ENCODE measurements around the gene MORN5.

MORN5 gene

GRCh38 chr9:122197882-122198281, 38.2 kb downstream of the MORN5 start:
- no peak overlapping the region for H3K9ac ChIP-seq (ENCODE audit: low read length in 5 of 5)
- peaks cover 0 to 16% (median 0%) of the 10 kb centered on the region in 5 donors for H3K4me1 ChIP-seq (ENCODE audit: control insufficient read depth in 5 of 5, insufficient read depth in 5 of 5, low read length in 5 of 5)
- H3K9me3 ChIP-seq (ENCODE audit: control insufficient read depth in 5 of 5, low read length in 5 of 5), result no peaks in the 10 kb centered on the region
- no peak overlapping the region for H3K4me3 ChIP-seq (ENCODE audit: low read depth in 1 of 5, low read length in 5 of 5)
- H3K27me3 ChIP-seq (ENCODE audit: control insufficient read depth in 5 of 5, insufficient read depth in 4 of 5, low read length in 5 of 5), result peaks cover 3 to 10% (median 6%) of the 10 kb centered on the region in 5 donors
- no peaks in the 10 kb centered on the region for H3K36me3 ChIP-seq (ENCODE audit: control insufficient read depth in 5 of 5, insufficient read depth in 5 of 5, low read length in 5 of 5)
- H3K27ac ChIP-seq (ENCODE audit: low read depth, low read length), result no peak overlapping the region

DNA sequence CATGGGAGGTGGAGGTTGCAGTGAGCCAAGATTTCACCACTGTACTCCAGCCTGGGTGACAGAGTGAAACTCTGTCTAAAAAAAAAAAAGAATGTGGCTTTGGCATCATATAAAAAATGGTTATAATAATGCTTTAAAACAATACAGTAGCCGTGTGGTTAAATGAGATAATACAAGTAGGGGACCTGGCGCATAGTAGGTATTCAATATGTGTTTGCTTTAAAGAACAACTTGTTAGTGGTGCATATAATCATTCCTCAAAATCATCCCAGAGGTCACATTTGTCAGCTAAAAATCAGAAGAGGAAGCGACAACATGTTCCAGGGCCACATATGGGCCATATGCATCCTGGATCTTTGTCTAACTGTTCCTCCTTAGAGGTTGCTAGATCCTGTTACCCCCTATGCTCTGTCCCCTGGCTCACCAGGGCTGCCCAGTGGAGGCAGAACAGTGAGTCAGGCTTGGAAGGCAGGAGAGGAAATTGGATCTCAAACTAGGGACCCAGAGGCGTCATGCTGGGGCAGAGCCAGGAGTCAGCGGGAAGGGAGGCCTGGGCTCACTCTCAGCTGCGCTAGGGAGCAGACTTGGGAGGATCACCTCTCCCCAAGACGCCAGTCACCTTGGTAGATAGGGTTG, 41.4 kb downstream of the MORN5 start:
- peaks cover 0 to 5% (median 0%) of the 10 kb centered on the region in 5 donors for H3K36me3 ChIP-seq (ENCODE audit: control insufficient read depth in 5 of 5, insufficient read depth in 5 of 5, low read length in 5 of 5)
- no peak overlapping the region for H3K4me3 ChIP-seq (ENCODE audit: low read depth in 1 of 5, low read length in 5 of 5)
- H3K27me3 ChIP-seq (ENCODE audit: control insufficient read depth in 5 of 5, insufficient read depth in 4 of 5, low read length in 5 of 5), result peaks cover 5 to 11% (median 8%) of the 10 kb centered on the region in 5 donors
- H3K9ac ChIP-seq (ENCODE audit: low read length in 5 of 5), result no peak overlapping the region
- no peak overlapping the region for H3K27ac ChIP-seq (ENCODE audit: low read depth, low read length)
- no peaks in the 10 kb centered on the region for H3K9me3 ChIP-seq (ENCODE audit: control insufficient read depth in 5 of 5, low read length in 5 of 5)
- H3K4me1 ChIP-seq (ENCODE audit: control insufficient read depth in 5 of 5, insufficient read depth in 5 of 5, low read length in 5 of 5), result peaks cover 0 to 34% (median 0%) of the 10 kb centered on the region in 5 donors

- peaks cover 5 to 11% (median 8%) of the 10 kb centered on the region in 5 donors for H3K27me3 ChIP-seq (ENCODE audit: control insufficient read depth in 5 of 5, insufficient read depth in 4 of 5, low read length in 5 of 5)
- H3K4me3 ChIP-seq (ENCODE audit: low read depth in 1 of 5, low read length in 5 of 5), result no peak overlapping the region
- H3K27ac ChIP-seq (ENCODE audit: low read depth, low read length), result no peak overlapping the region
- peaks cover 0 to 5% (median 0%) of the 10 kb centered on the region in 5 donors for H3K36me3 ChIP-seq (ENCODE audit: control insufficient read depth in 5 of 5, insufficient read depth in 5 of 5, low read length in 5 of 5)
- H3K4me1 ChIP-seq (ENCODE audit: control insufficient read depth in 5 of 5, insufficient read depth in 5 of 5, low read length in 5 of 5), result peaks cover 0 to 37% (median 0%) of the 10 kb centered on the region in 5 donors
- no peak overlapping the region for H3K9ac ChIP-seq (ENCODE audit: low read length in 5 of 5)
- H3K9me3 ChIP-seq (ENCODE audit: control insufficient read depth in 5 of 5, low read length in 5 of 5), result no peaks in the 10 kb centered on the region
Measured at GRCh38 chr9:122201641-122202040, 41.9 kb downstream of the MORN5 start.

DNA sequence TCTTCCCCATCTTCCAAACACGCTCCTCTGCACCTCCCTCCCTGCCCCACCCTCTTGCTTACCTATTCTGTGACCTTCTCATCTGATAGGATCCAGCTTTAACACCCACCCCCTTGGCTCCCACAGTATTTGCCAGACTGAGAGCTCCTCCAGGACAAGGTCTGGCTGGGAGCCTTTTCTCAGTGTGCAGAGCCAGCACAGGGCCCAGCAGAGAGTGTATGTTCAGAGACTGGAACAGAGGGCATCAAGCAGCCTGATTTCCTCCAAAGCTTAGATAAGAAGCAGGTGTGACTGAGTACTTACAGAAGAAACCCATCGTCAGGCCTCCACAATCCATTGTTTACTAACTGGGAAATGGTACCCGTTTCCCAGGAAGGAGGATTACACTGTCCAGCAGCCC, 42.4 kb downstream of the MORN5 start:
- no peak overlapping the region for H3K4me3 ChIP-seq (ENCODE audit: low read depth in 1 of 5, low read length in 5 of 5)
- no peak overlapping the region for H3K27ac ChIP-seq (ENCODE audit: low read depth, low read length)
- H3K27me3 ChIP-seq (ENCODE audit: control insufficient read depth in 5 of 5, insufficient read depth in 4 of 5, low read length in 5 of 5), result peaks cover 5 to 14% (median 8%) of the 10 kb centered on the region in 5 donors
- H3K9ac ChIP-seq (ENCODE audit: low read length in 5 of 5), result no peak overlapping the region
- H3K4me1 ChIP-seq (ENCODE audit: control insufficient read depth in 5 of 5, insufficient read depth in 5 of 5, low read length in 5 of 5), result peaks cover 0 to 37% (median 0%) of the 10 kb centered on the region in 5 donors
- no peaks in the 10 kb centered on the region for H3K9me3 ChIP-seq (ENCODE audit: control insufficient read depth in 5 of 5, low read length in 5 of 5)
- peaks cover 0 to 5% (median 0%) of the 10 kb centered on the region in 5 donors for H3K36me3 ChIP-seq (ENCODE audit: control insufficient read depth in 5 of 5, insufficient read depth in 5 of 5, low read length in 5 of 5)

DNA sequence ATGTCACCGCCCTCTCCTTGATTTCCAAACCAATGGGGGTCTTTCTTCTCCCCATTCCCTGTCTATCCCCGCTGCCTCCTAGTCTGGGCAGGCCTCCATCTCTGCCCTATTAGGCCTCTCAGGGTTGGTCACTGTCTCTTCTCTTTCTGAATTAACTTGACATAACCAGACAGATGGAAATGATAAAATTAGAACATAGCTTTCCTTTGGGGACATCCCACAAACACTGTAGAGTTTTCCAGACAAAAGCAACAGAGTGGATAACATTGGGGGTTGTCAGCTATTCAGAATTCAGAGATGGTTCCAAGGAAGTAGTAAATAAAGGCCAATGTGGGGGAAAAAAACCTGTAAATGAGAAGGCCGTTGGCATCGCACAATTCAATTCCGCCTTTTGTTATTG, 44.3 kb downstream of the MORN5 start:
- Histone ChIP-seq H3K4me1 (ENCODE audit: control insufficient read depth in 5 of 5, insufficient read depth in 5 of 5, low read length in 5 of 5) (peaks cover 0 to 37% (median 0%) of the 10 kb centered on the region in 5 donors), H3K9ac (ENCODE audit: low read length in 5 of 5) (no peak overlapping the region), H3K36me3 (ENCODE audit: control insufficient read depth in 5 of 5, insufficient read depth in 5 of 5, low read length in 5 of 5) (peaks cover 0 to 5% (median 0%) of the 10 kb centered on the region in 5 donors), H3K27ac (ENCODE audit: low read depth, low read length) (no peak overlapping the region), H3K9me3 (ENCODE audit: control insufficient read depth in 5 of 5, low read length in 5 of 5) (no peaks in the 10 kb centered on the region), H3K27me3 (ENCODE audit: control insufficient read depth in 5 of 5, insufficient read depth in 4 of 5, low read length in 5 of 5) (peaks cover 0 to 6% (median 4%) of the 10 kb centered on the region in 5 donors), H3K4me3 (ENCODE audit: low read depth in 1 of 5, low read length in 5 of 5) (no peak overlapping the region)

- Histone ChIP-seq H3K27ac (ENCODE audit: low read depth, low read length) (no peak overlapping the region), H3K9me3 (ENCODE audit: control insufficient read depth in 5 of 5, low read length in 5 of 5) (no peaks in the 10 kb centered on the region), H3K4me3 (ENCODE audit: low read depth in 1 of 5, low read length in 5 of 5) (no peak overlapping the region), H3K9ac (ENCODE audit: low read length in 5 of 5) (no peak overlapping the region), H3K36me3 (ENCODE audit: control insufficient read depth in 5 of 5, insufficient read depth in 5 of 5, low read length in 5 of 5) (peaks cover 0 to 8% (median 0%) of the 10 kb centered on the region in 5 donors), H3K27me3 (ENCODE audit: control insufficient read depth in 5 of 5, insufficient read depth in 4 of 5, low read length in 5 of 5) (peaks cover 0 to 8% (median 4%) of the 10 kb centered on the region in 5 donors), H3K4me1 (ENCODE audit: control insufficient read depth in 5 of 5, insufficient read depth in 5 of 5, low read length in 5 of 5) (peaks cover 0 to 37% (median 0%) of the 10 kb centered on the region in 5 donors)
Measured at GRCh38 chr9:122204491-122204890, 44.8 kb downstream of the MORN5 start.

DNA sequence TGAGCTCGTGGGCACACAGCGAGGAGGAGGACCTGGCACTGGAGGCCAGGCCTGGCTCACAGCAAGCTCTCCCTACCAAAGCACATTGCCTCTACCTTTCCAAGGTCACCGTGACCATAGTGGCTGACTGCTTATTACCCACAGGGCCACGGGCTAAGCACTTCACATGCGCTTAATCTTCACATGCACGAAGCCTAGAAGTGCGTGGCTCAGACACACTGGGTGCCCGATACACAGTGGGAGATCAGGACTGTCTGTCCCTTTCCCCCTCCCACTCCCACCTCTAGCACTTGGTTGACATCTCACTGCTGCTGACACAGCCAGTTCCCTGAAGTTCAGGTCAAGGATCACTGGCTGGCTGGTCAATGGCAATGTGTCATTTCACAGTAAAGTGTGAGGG, 45.5 kb downstream of the MORN5 start:
- H3K36me3 ChIP-seq (ENCODE audit: control insufficient read depth in 5 of 5, insufficient read depth in 5 of 5, low read length in 5 of 5), result peaks cover 0 to 10% (median 0%) of the 10 kb centered on the region in 5 donors
- no peak overlapping the region for H3K4me3 ChIP-seq (ENCODE audit: low read depth in 1 of 5, low read length in 5 of 5)
- H3K4me1 ChIP-seq (ENCODE audit: control insufficient read depth in 5 of 5, insufficient read depth in 5 of 5, low read length in 5 of 5), result peaks cover 0 to 37% (median 0%) of the 10 kb centered on the region in 5 donors
- no peak overlapping the region for H3K27ac ChIP-seq (ENCODE audit: low read depth, low read length)
- H3K9me3 ChIP-seq (ENCODE audit: control insufficient read depth in 5 of 5, low read length in 5 of 5), result no peaks in the 10 kb centered on the region
- no peak overlapping the region for H3K9ac ChIP-seq (ENCODE audit: low read length in 5 of 5)
- peaks cover 0 to 8% (median 4%) of the 10 kb centered on the region in 5 donors for H3K27me3 ChIP-seq (ENCODE audit: control insufficient read depth in 5 of 5, insufficient read depth in 4 of 5, low read length in 5 of 5)

DNA sequence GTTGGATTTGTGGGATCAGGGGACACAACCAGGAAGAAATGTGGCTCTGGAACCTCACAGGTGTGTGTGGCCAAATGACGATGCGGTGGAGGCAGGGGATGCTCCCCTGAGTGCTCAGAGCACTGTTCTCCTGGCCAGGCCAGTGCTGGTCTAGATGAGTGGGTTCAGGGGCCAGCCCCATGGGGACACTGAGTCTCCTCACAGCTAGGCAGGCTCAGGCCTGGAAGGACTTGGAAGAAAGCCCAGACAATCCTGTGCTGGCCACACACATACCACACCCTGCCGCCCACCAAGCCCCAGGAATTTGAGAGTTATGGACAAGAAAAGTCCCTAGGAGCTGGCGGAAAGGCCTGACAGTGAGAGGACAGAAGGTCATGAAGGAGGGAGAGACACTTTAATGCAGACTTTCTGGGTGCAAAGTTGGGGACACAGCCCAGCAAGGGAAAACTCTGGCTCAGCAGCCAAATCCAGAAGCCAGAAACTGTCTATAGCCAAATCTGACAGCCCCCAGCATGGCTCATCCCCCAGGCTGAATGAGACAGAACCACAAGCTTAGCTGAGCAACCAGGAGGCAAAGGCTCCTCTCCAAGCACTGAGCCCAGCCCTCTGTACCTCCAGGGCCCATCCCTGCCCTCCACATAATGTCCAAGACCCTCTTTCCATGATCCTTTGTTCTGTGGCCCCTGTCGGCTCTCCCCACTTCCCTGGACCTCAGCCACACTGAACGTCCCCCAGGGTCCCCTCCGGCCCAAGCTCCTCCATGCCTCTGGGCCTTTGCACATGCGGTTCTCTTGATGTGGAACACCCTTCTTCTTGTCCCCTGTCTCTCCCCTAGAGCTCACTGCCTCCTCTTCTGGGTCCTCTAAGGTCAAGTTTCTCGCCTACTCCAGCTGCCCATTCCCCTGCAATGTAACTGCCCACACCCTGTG, 46.7 kb downstream of the MORN5 start:
- Histone ChIP-seq H3K27me3 (ENCODE audit: control insufficient read depth in 5 of 5, insufficient read depth in 4 of 5, low read length in 5 of 5) (peaks cover 0 to 11% (median 5%) of the 10 kb centered on the region in 5 donors), H3K9me3 (ENCODE audit: control insufficient read depth in 5 of 5, low read length in 5 of 5) (no peaks in the 10 kb centered on the region), H3K9ac (ENCODE audit: low read length in 5 of 5) (no peak overlapping the region), H3K36me3 (ENCODE audit: control insufficient read depth in 5 of 5, insufficient read depth in 5 of 5, low read length in 5 of 5) (peaks cover 0 to 10% (median 0%) of the 10 kb centered on the region in 5 donors), H3K4me3 (ENCODE audit: low read depth in 1 of 5, low read length in 5 of 5) (no peak overlapping the region), H3K4me1 (ENCODE audit: control insufficient read depth in 5 of 5, insufficient read depth in 5 of 5, low read length in 5 of 5) (peaks cover 0 to 32% (median 0%) of the 10 kb centered on the region in 5 donors), H3K27ac (ENCODE audit: low read depth, low read length) (no peak overlapping the region)

GRCh38 chr9:122207096-122207495, 47.4 kb downstream of the MORN5 start:
- H3K27ac ChIP-seq (ENCODE audit: low read depth, low read length), result no peak overlapping the region
- H3K4me3 ChIP-seq (ENCODE audit: low read depth in 1 of 5, low read length in 5 of 5), result no peak overlapping the region
- peaks cover under 1 to 16% (median 5%) of the 10 kb centered on the region in 5 donors for H3K27me3 ChIP-seq (ENCODE audit: control insufficient read depth in 5 of 5, insufficient read depth in 4 of 5, low read length in 5 of 5)
- H3K36me3 ChIP-seq (ENCODE audit: control insufficient read depth in 5 of 5, insufficient read depth in 5 of 5, low read length in 5 of 5), result peaks cover 0 to 13% (median 0%) of the 10 kb centered on the region in 5 donors
- peaks cover 0 to 25% (median 0%) of the 10 kb centered on the region in 5 donors for H3K4me1 ChIP-seq (ENCODE audit: control insufficient read depth in 5 of 5, insufficient read depth in 5 of 5, low read length in 5 of 5)
- H3K9me3 ChIP-seq (ENCODE audit: control insufficient read depth in 5 of 5, low read length in 5 of 5), result no peaks in the 10 kb centered on the region
- H3K9ac ChIP-seq (ENCODE audit: low read length in 5 of 5), result no peak overlapping the region

GRCh38 chr9:122209451-122209850, 49.7 kb downstream of the MORN5 start:
- peaks cover 18 to 34% (median 23%) of the 10 kb centered on the region in 5 donors for H3K27me3 ChIP-seq (ENCODE audit: control insufficient read depth in 5 of 5, insufficient read depth in 4 of 5, low read length in 5 of 5)
- no peak overlapping the region for H3K27ac ChIP-seq (ENCODE audit: low read depth, low read length)
- H3K4me1 ChIP-seq (ENCODE audit: control insufficient read depth in 5 of 5, insufficient read depth in 5 of 5, low read length in 5 of 5), result peaks cover 0 to 21% (median 12%) of the 10 kb centered on the region in 5 donors
- no peak overlapping the region for H3K9ac ChIP-seq (ENCODE audit: low read length in 5 of 5)
- H3K4me3 ChIP-seq (ENCODE audit: low read depth in 1 of 5, low read length in 5 of 5), result no peak overlapping the region
- no peaks in the 10 kb centered on the region for H3K9me3 ChIP-seq (ENCODE audit: control insufficient read depth in 5 of 5, low read length in 5 of 5)
- H3K36me3 ChIP-seq (ENCODE audit: control insufficient read depth in 5 of 5, insufficient read depth in 5 of 5, low read length in 5 of 5), result peaks cover 0 to 15% (median 0%) of the 10 kb centered on the region in 5 donors
